Mucosa of stomach (tissue), 1 donor: ENCODE results near the gene FAM124A.
A peak's percentile ranks its signal among the peaks of the same experiment; 100 is the strongest.

Experiments
- H3K27me3 ChIP-seq: one replicate; pipeline ENCODE4 v1.7.0; 2013; ENCODE audit warnings: mild to moderate bottlenecking, low read length; ENCODE audit not compliant: control insufficient read depth, insufficient read depth
- H3K36me3 ChIP-seq: one replicate; pipeline ENCODE4 v1.7.0; 2013; ENCODE audit warnings: low read length; ENCODE audit not compliant: control insufficient read depth, insufficient read depth
- H3K4me1 ChIP-seq: one replicate; pipeline ENCODE4 v1.7.0; 2013; ENCODE audit warnings: mild to moderate bottlenecking, low read length; ENCODE audit not compliant: control insufficient read depth, insufficient read depth
- H3K4me3 ChIP-seq: one replicate; pipeline ENCODE4 v1.7.0; 2013; ENCODE audit warnings: low read length
- H3K9ac ChIP-seq: one replicate; pipeline ENCODE4 v1.7.0; 2013; ENCODE audit warnings: mild to moderate bottlenecking, low read length, moderate library complexity
- H3K9me3 ChIP-seq: one replicate; pipeline ENCODE4 v1.7.0; 2013; ENCODE audit warnings: mild to moderate bottlenecking, low read length, moderate library complexity; ENCODE audit not compliant: control insufficient read depth
- donor health status: Pancreatic carcinoma.

FAM124A gene

DNA sequence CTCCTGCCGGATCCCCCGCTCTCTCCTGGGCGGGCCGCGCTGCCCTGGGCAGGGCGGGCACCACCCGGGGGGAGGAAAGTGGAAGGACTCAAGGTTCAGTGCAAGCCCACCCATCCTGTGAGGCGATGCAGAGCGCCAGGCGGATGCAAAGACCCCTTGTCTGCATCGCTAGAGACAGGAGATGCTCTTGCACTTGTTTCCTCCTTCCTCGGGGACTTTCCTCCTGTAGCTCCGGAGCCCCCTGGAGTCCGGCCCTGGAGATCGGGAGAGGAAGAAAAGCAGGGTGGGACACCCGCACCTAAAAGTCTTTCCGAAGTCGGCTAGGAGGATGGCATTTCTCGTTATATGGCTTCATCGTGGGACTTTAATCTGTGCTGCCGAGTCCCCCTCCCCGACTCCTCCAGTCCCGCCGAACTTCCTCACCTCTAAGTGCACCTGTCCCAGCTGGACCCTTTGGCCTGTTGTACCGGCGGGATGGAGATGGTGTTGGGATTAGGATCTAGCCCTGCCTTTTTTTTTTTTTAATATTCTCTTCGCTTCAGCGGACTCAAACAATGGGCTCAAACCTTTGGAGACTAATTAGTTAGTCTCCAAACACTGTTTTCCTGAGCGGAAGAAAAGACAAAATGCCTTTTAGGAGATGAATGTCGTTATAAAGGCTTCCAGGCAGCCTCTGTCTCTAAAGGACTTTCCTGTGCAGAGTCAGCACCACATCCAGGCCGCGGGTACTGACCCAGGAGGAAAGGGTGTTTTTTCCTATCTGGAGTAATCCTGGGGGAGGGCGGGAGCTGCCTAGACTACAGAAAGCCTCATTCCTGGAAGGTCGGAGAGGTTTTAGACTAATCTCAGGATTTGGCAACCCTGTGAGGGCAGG, 725 bp downstream of the FAM124A start:
- Histone ChIP-seq H3K4me1 (peaks cover 7% of the 10 kb centered on the region), H3K9ac (peak overlapping the region; percentile 45), H3K27me3 (peaks cover 25% of the 10 kb centered on the region), H3K36me3 (no peaks in the 10 kb centered on the region), H3K4me3 (peak overlapping the region; percentile 29), H3K9me3 (no peaks in the 10 kb centered on the region)

DNA sequence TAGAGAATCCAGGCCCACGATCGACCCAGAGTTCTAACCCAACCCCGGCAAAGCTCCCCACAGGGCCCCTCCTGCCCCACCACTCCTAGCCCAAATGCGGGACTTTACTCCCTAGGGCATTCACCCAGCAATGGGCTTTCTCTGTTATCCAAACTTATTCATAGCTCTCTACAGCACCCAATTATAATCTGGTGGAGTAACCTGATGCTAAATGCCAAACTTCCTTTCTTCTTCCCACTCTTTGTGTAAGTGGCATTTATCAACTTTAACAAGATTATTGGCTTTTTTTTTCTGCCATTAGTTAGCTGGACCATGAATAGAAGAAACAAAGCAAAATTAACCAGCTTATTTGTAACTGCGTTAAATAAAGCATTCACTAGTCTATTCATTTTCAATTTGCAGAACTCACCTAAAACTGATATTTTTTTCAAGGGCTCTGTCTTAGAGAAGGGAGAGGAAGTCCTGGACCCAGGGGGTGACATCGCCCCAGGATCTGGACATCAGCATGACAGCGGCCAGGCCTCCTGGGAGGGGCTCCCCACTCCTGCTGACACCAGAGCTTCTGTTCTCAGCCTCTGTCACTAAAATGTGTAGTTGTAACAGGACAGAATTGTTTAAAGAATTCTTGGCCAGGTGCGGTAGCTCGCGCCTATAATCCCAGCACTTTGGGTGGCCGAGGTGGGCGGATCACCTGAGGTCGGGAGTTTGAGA, 1.5 kb downstream of the FAM124A start:
- Histone ChIP-seq H3K36me3 (no peaks in the 10 kb centered on the region), H3K27me3 (peaks cover 25% of the 10 kb centered on the region), H3K9me3 (no peaks in the 10 kb centered on the region), H3K4me3 (no peak overlapping the region), H3K4me1 (peaks cover 7% of the 10 kb centered on the region), H3K9ac (no peak overlapping the region)

DNA sequence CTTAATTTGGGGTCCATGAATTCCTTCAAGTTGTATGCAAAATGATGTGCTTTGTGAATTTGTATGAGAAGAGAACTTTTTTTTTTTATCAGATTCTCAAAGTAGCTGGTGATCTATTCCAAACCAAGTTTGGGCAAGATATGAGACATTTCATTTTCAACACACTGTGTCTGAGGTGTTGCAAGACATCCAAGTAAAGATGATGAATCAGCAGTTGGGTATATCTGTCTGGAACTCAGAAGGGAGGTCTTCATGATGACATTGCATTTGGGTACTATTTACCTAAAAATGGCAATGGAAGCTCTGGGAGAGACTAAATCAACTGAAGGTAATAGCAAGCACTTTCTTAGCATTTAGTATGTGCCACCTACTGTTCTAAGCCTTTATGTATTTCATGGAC, 2.8 kb downstream of the FAM124A start:
- Histone ChIP-seq H3K4me3 (no peak overlapping the region), H3K36me3 (no peaks in the 10 kb centered on the region), H3K27me3 (peaks cover 25% of the 10 kb centered on the region), H3K9me3 (no peaks in the 10 kb centered on the region), H3K4me1 (peaks cover 7% of the 10 kb centered on the region), H3K9ac (no peak overlapping the region)

DNA sequence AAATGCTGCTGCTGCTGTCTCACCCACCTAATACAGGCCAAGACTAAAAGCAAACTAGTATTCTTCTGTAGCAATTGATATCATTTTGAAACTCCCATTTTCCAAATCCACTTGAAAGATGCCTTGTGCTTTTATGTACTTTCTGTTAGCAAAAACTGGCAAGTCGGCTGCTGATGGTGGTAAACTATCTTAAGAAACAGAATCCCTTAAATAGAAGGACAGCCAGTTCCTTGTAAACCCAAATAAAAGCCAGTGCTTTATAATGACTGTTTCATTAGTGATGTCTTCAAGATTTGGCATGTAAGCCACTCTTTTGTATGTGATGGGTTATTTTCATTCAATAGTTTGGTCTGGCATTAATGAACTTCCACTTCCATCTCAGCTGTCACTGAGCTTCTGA, 5.2 kb downstream of the FAM124A start:
- Histone ChIP-seq H3K27me3 (peaks cover 17% of the 10 kb centered on the region), H3K9ac (no peak overlapping the region), H3K36me3 (no peaks in the 10 kb centered on the region), H3K4me3 (no peak overlapping the region), H3K4me1 (no peaks in the 10 kb centered on the region), H3K9me3 (no peaks in the 10 kb centered on the region)

DNA sequence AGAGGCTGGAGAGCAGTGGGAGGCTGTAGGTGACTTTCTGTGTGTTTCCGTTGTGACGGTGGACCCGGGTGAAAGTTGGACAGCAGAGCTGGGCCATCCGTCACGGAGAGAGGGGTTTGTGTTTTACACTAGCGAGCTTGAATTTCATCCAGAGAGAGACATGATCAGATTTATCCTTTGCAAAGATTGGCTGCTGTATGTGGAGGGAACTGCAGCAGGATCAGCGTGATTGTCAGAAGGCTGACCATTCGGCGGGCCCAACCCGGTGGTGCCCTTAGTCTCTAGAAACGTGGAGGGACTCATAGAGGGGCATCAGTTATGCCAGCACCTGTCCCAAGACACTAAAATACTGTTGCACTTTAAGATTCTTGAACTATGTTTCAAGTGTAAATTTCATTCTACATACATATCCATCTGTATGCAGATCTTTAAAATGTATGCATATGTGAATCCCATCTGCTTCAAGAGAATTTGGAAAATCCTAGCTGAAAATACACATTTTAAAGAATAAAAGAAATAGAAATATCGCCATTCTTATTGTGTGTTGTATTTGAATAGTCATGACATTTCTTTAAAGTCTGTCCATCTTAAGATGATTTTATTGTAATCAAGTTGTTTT, 7.0 kb downstream of the FAM124A start:
- Histone ChIP-seq H3K4me1 (no peaks in the 10 kb centered on the region), H3K9me3 (no peaks in the 10 kb centered on the region), H3K27me3 (no peaks in the 10 kb centered on the region), H3K36me3 (no peaks in the 10 kb centered on the region), H3K9ac (no peak overlapping the region), H3K4me3 (no peak overlapping the region)

DNA sequence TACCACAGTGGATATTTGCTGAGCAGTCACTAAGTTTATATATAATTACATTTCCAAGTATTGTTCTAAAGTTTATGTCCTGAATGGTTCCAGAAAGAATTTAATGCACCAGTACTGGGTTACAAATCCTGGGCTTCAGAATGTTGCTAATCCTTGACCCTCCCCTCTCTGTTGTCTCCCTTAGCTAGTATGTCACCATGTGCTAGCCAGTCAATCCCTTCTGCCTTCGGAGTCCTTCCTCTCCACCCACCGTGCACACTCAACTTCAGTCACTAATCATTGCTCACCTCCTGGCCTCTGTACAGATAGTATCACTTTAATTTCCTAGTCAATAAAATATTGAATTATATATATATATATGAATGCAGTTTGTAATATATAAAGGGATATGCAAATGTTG, 7.5 kb downstream of the FAM124A start:
- Histone ChIP-seq H3K9ac (no peak overlapping the region), H3K27me3 (no peaks in the 10 kb centered on the region), H3K9me3 (no peaks in the 10 kb centered on the region), H3K4me1 (no peaks in the 10 kb centered on the region), H3K36me3 (no peaks in the 10 kb centered on the region), H3K4me3 (no peak overlapping the region)

DNA sequence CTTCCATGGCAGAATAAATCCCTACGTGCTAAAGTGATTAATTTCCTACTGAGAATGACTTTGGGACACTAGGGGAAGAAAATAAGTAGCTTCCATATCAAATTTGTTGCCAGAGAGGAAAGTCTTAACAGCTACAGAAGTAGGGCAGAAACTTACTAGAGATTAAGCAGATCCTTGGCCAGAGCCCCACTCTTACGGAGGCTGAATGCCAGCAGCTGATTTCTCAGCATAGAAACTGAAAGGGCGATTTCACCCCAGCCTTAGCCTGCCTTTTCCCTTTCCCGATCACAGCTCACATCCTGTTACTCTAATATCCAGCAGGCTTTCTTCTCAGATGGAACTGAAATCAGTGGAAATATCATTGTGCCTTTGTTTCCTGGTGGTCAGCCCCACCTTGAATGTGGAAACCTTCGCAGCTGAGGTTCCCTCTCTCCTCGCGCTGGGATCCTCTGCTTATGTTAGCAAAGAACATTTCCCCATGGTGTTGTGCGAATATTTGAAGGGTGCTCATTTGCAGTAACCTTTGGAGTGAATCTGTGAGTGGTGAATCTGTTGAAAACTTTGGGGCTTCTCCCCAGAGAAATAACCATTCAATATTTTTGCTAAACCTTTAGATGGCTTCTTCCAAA, 8.4 kb downstream of the FAM124A start:
- Histone ChIP-seq H3K9me3 (no peaks in the 10 kb centered on the region), H3K36me3 (no peaks in the 10 kb centered on the region), H3K27me3 (no peaks in the 10 kb centered on the region), H3K9ac (peak overlapping the region; percentile 12), H3K4me1 (no peaks in the 10 kb centered on the region), H3K4me3 (no peak overlapping the region)

DNA sequence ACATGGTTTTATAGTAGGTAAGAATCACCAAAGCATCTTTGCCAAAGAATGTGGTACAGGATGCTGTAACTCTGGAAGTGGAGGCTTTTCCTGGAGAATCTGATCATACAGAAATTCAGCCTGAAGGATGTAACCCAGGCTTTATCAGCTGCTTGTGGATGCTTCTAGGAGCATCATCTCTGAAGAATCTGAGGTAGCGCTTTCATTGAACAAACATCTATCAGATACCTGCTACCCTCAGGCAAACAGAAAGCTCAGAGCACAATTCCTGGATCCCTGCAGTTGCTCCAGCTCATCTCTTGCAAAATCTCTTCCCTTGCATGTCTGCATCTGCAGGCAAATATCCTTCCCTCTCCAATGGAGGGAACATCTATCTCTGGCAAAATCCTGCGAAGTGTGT, 9.3 kb downstream of the FAM124A start:
- Histone ChIP-seq H3K4me1 (no peaks in the 10 kb centered on the region), H3K9me3 (no peaks in the 10 kb centered on the region), H3K27me3 (no peaks in the 10 kb centered on the region), H3K4me3 (no peak overlapping the region), H3K36me3 (no peaks in the 10 kb centered on the region), H3K9ac (no peak overlapping the region)

DNA sequence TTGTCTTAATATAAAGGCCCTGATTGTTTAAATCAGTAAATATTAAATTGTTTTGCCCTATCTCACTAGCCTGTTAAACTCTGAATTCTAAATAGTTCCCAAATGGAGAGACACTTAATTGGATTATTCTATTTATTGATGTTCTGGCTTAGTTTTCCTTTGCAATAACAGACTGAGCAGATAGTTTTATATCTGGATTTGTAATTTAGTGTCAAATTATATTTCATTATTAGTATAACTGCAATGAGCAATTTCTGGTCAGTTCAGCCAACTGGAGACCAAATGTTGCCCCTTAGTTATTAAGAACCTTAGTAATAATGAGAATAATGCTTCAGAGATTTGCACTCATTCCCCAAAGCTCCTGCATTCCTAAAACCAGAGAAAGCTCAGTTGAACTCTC, 10.1 kb downstream of the FAM124A start:
- Histone ChIP-seq H3K9me3 (no peaks in the 10 kb centered on the region), H3K4me3 (no peak overlapping the region), H3K4me1 (no peaks in the 10 kb centered on the region), H3K36me3 (no peaks in the 10 kb centered on the region), H3K9ac (no peak overlapping the region), H3K27me3 (no peaks in the 10 kb centered on the region)

DNA sequence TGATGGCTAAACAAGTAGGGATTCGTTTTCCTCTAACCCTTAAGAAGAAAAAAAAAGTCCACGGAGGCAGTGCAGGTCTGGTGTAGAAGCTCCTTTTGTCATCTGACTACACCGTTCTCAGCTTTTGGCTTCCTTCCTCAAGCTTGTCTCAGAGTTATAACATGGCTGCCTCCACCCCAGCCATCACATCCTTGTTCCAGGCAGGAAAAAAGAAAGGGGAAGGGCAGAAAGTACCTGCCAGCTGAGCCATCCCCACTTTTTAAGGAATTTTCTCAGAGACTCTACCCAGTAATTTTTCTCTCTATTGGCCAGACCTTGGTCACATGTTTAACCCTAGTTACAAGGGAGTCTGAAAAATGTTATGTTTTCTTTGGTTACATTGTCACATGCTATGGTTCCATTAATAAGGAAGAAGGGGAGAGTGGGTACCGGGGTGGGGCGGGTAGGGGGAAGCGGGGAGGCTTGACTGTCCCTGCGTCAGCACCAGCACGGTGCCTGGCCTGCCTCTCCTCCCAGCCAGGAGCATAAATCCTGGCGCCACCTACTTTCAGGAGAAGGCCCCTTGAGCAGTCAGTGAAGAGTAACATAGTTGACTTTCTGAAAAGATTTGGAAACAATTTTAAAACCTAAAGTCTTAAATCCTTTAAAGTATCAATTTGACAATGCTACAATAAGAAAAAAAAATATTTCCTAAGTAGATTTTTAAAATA, 11.1 kb downstream of the FAM124A start:
- Histone ChIP-seq H3K27me3 (no peaks in the 10 kb centered on the region), H3K9me3 (no peaks in the 10 kb centered on the region), H3K4me3 (no peak overlapping the region), H3K9ac (no peak overlapping the region), H3K36me3 (no peaks in the 10 kb centered on the region), H3K4me1 (no peaks in the 10 kb centered on the region)

DNA sequence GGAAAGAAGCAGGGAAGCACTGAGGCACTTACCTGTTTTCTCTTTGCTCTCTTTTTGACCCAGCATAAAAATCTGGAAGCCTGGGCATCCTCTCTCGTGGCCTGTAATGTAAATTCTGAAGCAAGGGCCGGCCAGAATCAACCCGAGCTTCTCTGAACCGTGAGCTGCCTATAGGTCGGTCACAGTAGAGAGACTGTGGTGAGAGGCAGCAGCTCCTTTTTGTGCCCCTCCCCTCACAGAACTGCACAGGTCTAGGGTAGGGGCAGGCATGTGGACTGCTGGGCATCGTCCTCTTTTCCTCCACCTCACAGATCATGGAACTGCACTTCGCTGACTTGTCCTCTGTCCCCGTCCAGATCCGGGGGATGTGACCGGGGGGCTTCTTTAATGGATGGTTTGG, 12.5 kb downstream of the FAM124A start:
- Histone ChIP-seq H3K4me1 (no peaks in the 10 kb centered on the region), H3K36me3 (no peaks in the 10 kb centered on the region), H3K9ac (no peak overlapping the region), H3K9me3 (no peaks in the 10 kb centered on the region), H3K4me3 (no peak overlapping the region), H3K27me3 (no peaks in the 10 kb centered on the region)
